IMR-90 (cell line): ENCODE measurements around the gene C17orf50. TPM values are rescaled to one million over a fixed set of nuclear protein-coding genes. Genes with fewer than 3 reads are reported as not detected.

Source experiments
- ATAC-seq: fragments of 200-7000 bp; cut with Tn5 transposase; 2 replicates; pipeline ENCODE4 v1.9.1; 2020; ENCODE audit warnings: low read depth, mild to moderate bottlenecking, moderate library complexity
- BruUV-seq: library from RNA; stranded (reverse); fragments of 400-500 nt; replicated peaks from 2 replicates; lab custom pipeline; 2021; lab: Mats Ljungman, UMichigan
- CTCF ChIA-PET: fragments of 300-600 bp; formaldehyde crosslinking; extraction: SDS; loops from one replicate; lab custom pipeline; 2021; ENCODE audit warnings: antibody characterized with exemption; lab: Yijun Ruan, JAX
- POLR2A ChIA-PET: fragments of 300-600 bp; sonication (Branson Sonifier 250); formaldehyde crosslinking; loops from one replicate; lab custom pipeline; 2022; ENCODE audit warnings: antibody characterized with exemption; ENCODE audit not compliant: unreplicated experiment; lab: Charles Lee
- DNase-seq: peaks from one replicate; pipeline ENCODE4 v3.0.0; 2013
- H2AFZ ChIP-seq: replicated peaks from 2 replicates; pipeline ENCODE3; 2013; ENCODE audit warnings: low read length, mild to moderate bottlenecking; ENCODE audit not compliant: poor library complexity
- H2AK5ac ChIP-seq: 2 replicates; pipeline ENCODE4 v1.6.1; 2013; ENCODE audit warnings: low read depth, low read length, inconsistent platforms
- H2AK9ac ChIP-seq: replicated peaks from 2 replicates; pipeline ENCODE3; 2013; ENCODE audit warnings: mild to moderate bottlenecking, low read depth, low read length, moderate library complexity; ENCODE audit not compliant: poor library complexity
- H2BK120ac ChIP-seq: 2 replicates; pipeline ENCODE4 v1.6.1; 2013; ENCODE audit warnings: low read depth, low read length, inconsistent platforms
- H2BK15ac ChIP-seq: 3 replicates; pipeline ENCODE4 v1.6.1; 2013; ENCODE audit warnings: low read depth, low read length, inconsistent platforms
- H2BK20ac ChIP-seq: 2 replicates; pipeline ENCODE4 v1.6.1; 2013; ENCODE audit warnings: low read depth, mild to moderate bottlenecking, inconsistent platforms, low read length, moderate library complexity
- H2BK5ac ChIP-seq: 2 replicates; pipeline ENCODE4 v1.6.1; 2013; ENCODE audit warnings: mild to moderate bottlenecking, low read depth, low read length, inconsistent platforms; ENCODE audit not compliant: poor library complexity, severe bottlenecking
- H3K14ac ChIP-seq: replicated peaks from 2 replicates; pipeline ENCODE4 v1.6.1; 2013; ENCODE audit warnings: low read depth, low read length, inconsistent platforms
- H3K18ac ChIP-seq: 2 replicates; pipeline ENCODE4 v1.6.1; 2013; ENCODE audit warnings: low read depth, low read length, control low read depth
- H3K23ac ChIP-seq: 2 replicates; pipeline ENCODE4 v1.6.1; 2013; ENCODE audit warnings: low read depth, low read length, inconsistent platforms
- H3K27ac ChIP-seq: 2 replicates; pipeline ENCODE4 v1.5.1; 2013; ENCODE audit warnings: mild to moderate bottlenecking, control low read depth, low read length; ENCODE audit not compliant: insufficient read depth
- H3K27me3 ChIP-seq: 2 replicates; pipeline ENCODE4 v1.6.1; 2013; ENCODE audit warnings: low read length; ENCODE audit not compliant: control insufficient read depth, insufficient read depth
- H3K36me3 ChIP-seq: 2 replicates; pipeline ENCODE4 v1.6.1; 2013; ENCODE audit warnings: low read length, mixed read lengths; ENCODE audit not compliant: control insufficient read depth, insufficient read depth
- H3K4ac ChIP-seq: 2 replicates; pipeline ENCODE4 v1.6.1; 2013; ENCODE audit warnings: low read depth, low read length, inconsistent platforms
- H3K4me1 ChIP-seq: 2 replicates; pipeline ENCODE4 v1.6.1; 2013; ENCODE audit warnings: low read length, mixed read lengths; ENCODE audit not compliant: control insufficient read depth, insufficient read depth
- H3K4me2 ChIP-seq: 2 replicates; pipeline ENCODE4 v1.6.1; 2013; ENCODE audit warnings: low read depth, mild to moderate bottlenecking, control low read depth, low read length, moderate library complexity
- H3K4me3 ChIP-seq: 2 replicates; pipeline ENCODE4 v1.5.1; 2013; ENCODE audit warnings: low read depth, mild to moderate bottlenecking, control low read depth, low read length, moderate library complexity; ENCODE audit not compliant: insufficient read depth
- H3K56ac ChIP-seq: 2 replicates; pipeline ENCODE4 v1.6.1; 2013; ENCODE audit warnings: low read length, inconsistent platforms; ENCODE audit not compliant: insufficient read depth; ENCODE audit errors: extremely low read depth
- H3K79me1 ChIP-seq, 2 experiments: 2 replicates each; pipeline ENCODE4 v1.6.1; 2013; ENCODE audit warnings: low read length in 2 of 2, inconsistent platforms in 1 of 2, low read depth in 1 of 2
- H3K9ac ChIP-seq: 2 replicates; pipeline ENCODE4 v1.6.1; 2013; ENCODE audit warnings: low read depth, low read length, control low read depth
- H3K9me1 ChIP-seq: 2 replicates; pipeline ENCODE4 v1.6.1; 2013; ENCODE audit warnings: low read length, inconsistent platforms; ENCODE audit not compliant: insufficient read depth
- H3K9me3 ChIP-seq: 2 replicates; pipeline ENCODE4 v1.6.1; 2013; ENCODE audit warnings: low read length; ENCODE audit not compliant: control insufficient read depth, insufficient read depth
- H4K20me1 ChIP-seq: 2 replicates; pipeline ENCODE4 v1.6.1; 2013; ENCODE audit warnings: low read length, inconsistent platforms; ENCODE audit not compliant: insufficient read depth
- H4K5ac ChIP-seq: 2 replicates; pipeline ENCODE4 v1.6.1; 2013; ENCODE audit warnings: mild to moderate bottlenecking, low read depth, low read length, control low read depth
- H4K8ac ChIP-seq, 2 experiments: 2 replicates each; pipeline ENCODE4 v1.6.1; 2013; ENCODE audit warnings: low read depth in 2 of 2, low read length in 2 of 2, control low read depth in 1 of 2, inconsistent platforms in 1 of 2
- H4K91ac ChIP-seq: 2 replicates; pipeline ENCODE4 v1.6.1; 2013; ENCODE audit warnings: low read depth, low read length, inconsistent platforms; ENCODE audit not compliant: insufficient read depth
- RCOR1 ChIP-seq: IDR thresholded peaks from 2 replicates; pipeline ENCODE4 v1.6.1; 2012; ENCODE audit warnings: mild to moderate bottlenecking, low read length, improper control_type of control experiment; ENCODE audit not compliant: insufficient replicate concordance
- SMC3 ChIP-seq: fragments of 150-350 bp; IDR thresholded peaks from 2 replicates; pipeline ENCODE4 v1.6.1; 2016; ENCODE audit warnings: low read depth, mild to moderate bottlenecking, antibody characterized with exemption, low read length, moderate library complexity
- WGBS, 2 experiments: methylation state at CpG; one replicate each; pipeline versions ENCODE4 v1.1.5 to v1.1.7; 2013; ENCODE audit warnings: missing lambda C conversion rate in 2 of 2; ENCODE audit not compliant: insufficient read length in 1 of 2; ENCODE audit errors: extremely low coverage in 2 of 2; 5-methylcytosine and 5-hydroxymethylcytosine counted together
- dilution Hi-C: fragments of 300-500 bp; cut with HindIII; formaldehyde crosslinking; loops from one replicate; pipeline ENCODE4 v1.14.3; 2018; ENCODE audit warnings: low sequenced_read_pairs; ENCODE audit not compliant: unreplicated experiment
- in situ Hi-C: fragments of 300-500 bp; cut with MboI; formaldehyde crosslinking; loops from 3 replicates; pipeline ENCODE4 v1.14.3; 2019; ENCODE audit warnings: low sequenced_read_pairs, inconsistent platforms, mixed read lengths
- intact Hi-C: fragments of 100-400 bp; cut with micrococcal nuclease; formaldehyde crosslinking; loops from 2 replicates; pipeline ENCODE4 v1.10.0; 2022
- polyA plus RNA-seq, 3 experiments: library from polyadenylated mRNA; depleted of rRNA; stranded (reverse); fragments of >200 nt; gene quantifications; 2 replicates each; pipeline ENCODE4 v1.2.3, GENCODE V29; 2012; ENCODE audit warnings: low replicate concordance in 1 of 3
- total RNA-seq: library from RNA; depleted of rRNA; stranded (reverse); fragments of >200 nt; gene quantifications from 2 replicates; pipeline ENCODE4 v1.2.3, GENCODE V29; 2012

Gene C17orf50
- total and polyA plus RNA-seq, 2 of the 4 experiments (the other 2 are of a cell fraction), result not detected

- Histone ChIP-seq H2AK9ac (no peak overlapping the region), H4K8ac (no peak overlapping the region), H4K20me1 (peaks cover 10% of the 10 kb centered on the region; the same call in 1 of the 2 replicates), H3K23ac (no peak overlapping the region), H2AFZ (no peak overlapping the region), H2BK15ac (no peak overlapping the region), H3K9ac (no peak overlapping the region), H3K9me3 (no peaks in the 10 kb centered on the region), H3K14ac (no peak overlapping the region), H3K4me1 (peaks cover 2% of the 10 kb centered on the region), H3K4me3 (no peak overlapping the region), H2AK5ac (no peak overlapping the region), H3K18ac (no peak overlapping the region), H4K5ac (no peak overlapping the region), H3K4ac (no peak overlapping the region), H3K4me2 (no peak overlapping the region), H2BK20ac (no peak overlapping the region), H2BK5ac (no peak overlapping the region), H4K91ac (no peak overlapping the region), H3K27me3 (no peaks in the 10 kb centered on the region), H3K27ac (no peak overlapping the region), H3K9me1 (peaks cover 3% of the 10 kb centered on the region; the same call in 1 of the 2 replicates), H2BK120ac (no peak overlapping the region), H3K56ac (no peak overlapping the region), H3K36me3 (peaks cover 19% of the 10 kb centered on the region), H3K79me1 (peaks cover 6 to 23% of the 10 kb centered on the region in 2 experiments)
- in situ Hi-C loops, result no loop called here
- intact Hi-C loops, result loop anchor here (5.0 kb wide), 1 partner anchor 34 kb away; no protein-coding TSS in a partner anchor
- TF ChIP-seq SMC3, result no peak
- TF ChIP-seq RCOR1, result no peak
- no peak for ATAC-seq
- dilution Hi-C loops, result no loop called here
- no CpG with 5 or more reads among the region's 2 CpGs for WGBS, 2 experiments
- ChIA-PET POLR2A (no interaction called here), CTCF (no interaction called here)
- no peak for DNase-seq
- no TSS peak for BruUV-seq
These were observed 49.7 kb upstream of the C17orf50 start for GRCh38 chr17:35710950-35711349.
